Measurements from ENCODE around the gene CERS6. TPM values are rescaled to one million over a fixed set of nuclear protein-coding genes. Genes with fewer than 3 reads are reported as not detected.

The CERS6 gene
- total and polyA plus RNA-seq, 2 experiments from 2014 or later = 7.4 to 35.0 TPM

GRCh38 chr2:168428431-168428830 lies 27.6 kb upstream of the CERS6 start (continued):
- no peak for TF ChIP-seq ZNF462 (CRISPR knock-in tag; IDR thresholded peaks at IDR 0.05)

GRCh38 chr2:168429988-168430387 lies 26.1 kb upstream of the CERS6 start:
- Histone ChIP-seq H3K4me1 (ENCODE audit: insufficient read depth) (peaks cover 12% of the 10 kb centered on the region; the same call in 1 of the 2 replicates), H3K36me3 (ENCODE audit: insufficient read depth) (no peaks in the 10 kb centered on the region), H3K79me2 (replicated peaks; ENCODE audit: insufficient read depth) (no peaks in the 10 kb centered on the region), H4K20me1 (replicated peaks; ENCODE audit: insufficient read depth) (no peaks in the 10 kb centered on the region), H3K27me3 (ENCODE audit: insufficient read depth) (no peaks in the 10 kb centered on the region), H3F3A (replicated peaks; ENCODE audit: low read depth) (no peaks in the 10 kb centered on the region), H3K4me3 (no peak overlapping the region), H2AFZ (peak overlapping the region; percentile 24; the same call in 1 of the 2 replicates), H3K27ac (ENCODE audit: low read depth) (no peak overlapping the region), H3K9me2 (ENCODE audit: insufficient read depth) (peaks cover 13% of the 10 kb centered on the region; the same call in 1 of the 2 replicates), H3K4me2 (no peak overlapping the region)
- no peak for DNase-seq (ENCODE audit: low spot score)
- Mint-ChIP-seq H3K27me3 (ENCODE audit: insufficient read depth, low read depth, poor library complexity) (no peaks in the 10 kb centered on the region), H3K4me3 (no peak overlapping the region), H3K36me3 (ENCODE audit: low read depth) (no peaks in the 10 kb centered on the region), H3K27ac (no peak overlapping the region), H3K9me3 (no peaks in the 10 kb centered on the region), H3K4me1 (peaks cover 26% of the 10 kb centered on the region)
- ATAC-seq = no peak
- TF ChIP-seq NANOG (IDR thresholded peaks at IDR 0.05; ENCODE audit: borderline replicate concordance) (no peak), ZNF114 (CRISPR knock-in tag; IDR thresholded peaks at IDR 0.05) (no peak), STAT1 (IDR thresholded peaks at IDR 0.05; ENCODE audit: unreplicated experiment) (no peak), JUNB (IDR thresholded peaks at IDR 0.05; ENCODE audit: unreplicated experiment) (no peak), CREB1 (CRISPR knock-in tag; IDR thresholded peaks at IDR 0.05; ENCODE audit: low read depth) (no peak), CTCF (conservative IDR thresholded peaks at IDR 0.05; ENCODE audit: low read depth in 2 of 2) (no peak), ZNF462 (CRISPR knock-in tag; IDR thresholded peaks at IDR 0.05) (no peak), POLR2AphosphoS5 (IDR thresholded peaks at IDR 0.05; ENCODE audit: low read depth) (no peak), EZH2 (IDR thresholded peaks at IDR 0.05; ENCODE audit: low read depth, unreplicated experiment) (no peak)
